ENCODE results near the gene SMAD6.

Gene SMAD6

DNA sequence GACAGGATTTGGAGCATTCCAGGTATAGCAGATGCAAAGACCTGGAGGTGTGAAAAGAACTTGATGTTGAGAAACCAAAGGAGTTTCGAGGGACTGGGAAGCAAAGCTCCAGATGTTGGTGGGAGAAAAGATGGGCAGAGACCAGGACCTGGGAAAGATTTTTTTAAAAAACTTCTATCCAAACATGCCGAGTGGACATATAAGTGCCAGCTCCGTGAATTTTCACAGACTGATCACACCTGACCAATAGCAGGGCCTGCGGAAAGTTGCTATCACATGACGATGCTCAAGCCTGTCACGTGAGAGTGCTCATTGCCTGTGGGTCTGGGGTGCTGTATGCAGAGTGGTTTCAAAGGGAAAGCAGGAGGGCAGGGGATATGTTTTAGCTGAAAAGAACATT lies 19.9 kb downstream of the SMAD6 start:
- DNase-seq = no peak

DNA sequence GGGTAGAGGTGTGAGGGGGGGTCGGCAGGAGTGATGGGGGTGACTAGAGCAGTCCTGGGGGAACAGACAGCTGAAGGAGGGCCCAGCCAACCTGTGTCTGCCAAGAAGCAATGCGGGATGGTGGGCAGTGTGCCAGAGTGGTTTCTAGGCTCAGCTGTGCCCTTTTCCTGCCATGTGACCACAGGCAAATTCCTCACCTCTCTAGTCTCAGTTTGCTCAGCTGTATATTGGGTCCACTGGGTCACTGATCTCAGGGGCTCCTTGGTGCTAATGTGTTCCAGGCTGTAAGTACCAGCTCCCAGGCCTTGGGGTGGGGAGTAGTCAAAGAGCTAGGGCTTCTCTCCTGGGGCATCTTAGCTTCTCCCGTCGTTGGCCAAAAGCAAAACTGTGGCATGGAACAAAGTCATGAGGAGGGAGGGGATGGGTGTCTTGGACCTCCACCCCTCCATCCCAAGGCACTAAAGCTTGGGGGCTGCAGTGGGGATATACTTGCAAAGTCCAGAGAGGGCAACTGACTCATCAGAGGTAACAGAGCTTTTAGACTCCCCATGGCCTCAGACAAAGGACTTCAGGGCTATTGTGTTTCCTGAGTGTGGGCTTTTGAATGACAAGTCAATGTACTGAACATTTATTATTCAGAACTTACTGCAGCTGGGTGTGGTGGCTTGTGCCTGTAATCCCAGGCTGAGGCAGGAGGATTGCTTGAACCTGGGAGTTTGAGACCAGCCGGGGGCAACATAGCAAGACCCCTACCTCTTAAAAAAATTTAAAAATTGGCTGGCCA lies 20.9 kb downstream of the SMAD6 start:
- DNase-seq = no peak

DNA sequence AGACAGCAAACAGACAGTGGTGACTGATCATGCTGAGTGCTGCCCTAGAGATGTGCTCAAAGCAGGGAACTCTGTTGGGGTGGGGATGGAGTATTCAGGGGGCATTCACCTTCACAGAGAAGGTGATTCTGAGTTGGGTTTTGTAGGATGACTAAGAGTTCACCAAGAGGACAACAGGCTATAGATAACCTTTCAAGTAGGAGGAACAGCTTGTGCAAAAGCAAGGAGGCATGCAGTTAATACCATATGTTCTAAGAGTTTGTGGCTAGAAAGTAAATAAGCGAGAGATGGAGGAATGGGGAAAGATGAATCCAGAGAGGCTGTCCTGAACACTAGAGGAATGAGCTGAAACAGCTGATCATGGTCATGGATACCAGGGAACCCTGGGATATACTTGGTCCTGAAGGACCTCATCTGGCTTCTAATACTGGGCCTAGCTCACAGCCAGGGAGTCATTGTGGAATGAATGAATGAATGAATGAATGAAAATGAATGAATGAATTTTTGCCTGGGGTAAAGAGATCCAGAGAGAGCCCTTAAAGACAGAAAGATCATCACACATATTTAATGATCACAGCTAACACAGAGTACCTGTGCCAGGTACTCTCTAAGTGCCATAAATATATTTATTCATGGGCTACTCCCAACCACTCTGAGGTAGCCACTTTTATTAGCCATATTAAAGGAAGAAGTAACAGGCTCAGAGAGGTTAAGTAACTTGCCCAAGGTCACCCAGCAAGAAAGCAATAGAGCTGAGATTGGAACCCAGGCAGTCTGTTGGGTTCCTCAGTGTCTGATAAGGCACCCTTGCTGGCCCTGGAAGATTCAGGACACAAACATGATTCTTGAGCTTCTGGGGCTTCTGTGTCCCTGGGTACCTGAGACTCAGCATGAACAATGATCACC lies 22.0 kb downstream of the SMAD6 start:
- DNase-seq = no peak

- DNase-seq = no peak
These were observed 22.9 kb downstream of the SMAD6 start for GRCh38 chr15:66724732-66725463.

DNA sequence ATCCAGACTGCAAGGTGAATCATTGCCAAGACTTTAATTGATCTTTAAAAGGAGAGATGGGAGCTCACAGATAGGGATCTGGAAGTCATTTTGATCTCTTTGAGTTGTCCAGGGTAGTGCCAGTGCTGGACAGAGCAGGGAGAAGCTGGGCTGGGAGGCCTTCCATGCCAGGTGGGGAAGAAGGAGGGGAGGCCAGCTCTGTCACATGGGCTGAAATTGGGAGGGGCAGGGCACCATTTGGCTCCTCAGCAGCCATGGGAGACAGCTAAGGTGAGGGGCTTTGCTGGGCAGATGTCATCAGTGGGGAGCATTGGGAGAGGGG lies 23.4 kb downstream of the SMAD6 start:
- DNase-seq = no peak

DNA sequence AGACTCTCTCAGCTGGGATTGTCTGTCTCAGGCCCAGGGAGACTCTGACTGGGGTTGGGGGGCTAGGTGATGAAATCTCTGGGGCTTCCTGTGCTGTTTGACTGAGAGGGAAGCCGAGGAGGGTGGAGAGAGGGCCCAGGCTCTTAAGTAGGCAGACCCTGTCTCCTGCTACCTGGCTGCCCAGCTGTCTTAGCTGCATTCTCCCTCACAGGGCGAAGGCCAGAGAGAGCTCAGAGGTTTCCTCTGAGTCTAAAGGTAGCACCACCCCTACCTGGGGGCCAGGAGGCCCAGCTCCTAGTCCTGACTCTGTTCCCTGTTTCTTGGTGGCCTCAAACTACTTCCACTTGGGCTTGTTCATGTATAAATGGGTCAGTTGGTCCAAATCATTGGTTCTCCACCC lies 24.4 kb downstream of the SMAD6 start:
- DNase-seq = no peak

- no peak for DNase-seq
These were observed 27.4 kb downstream of the SMAD6 start for GRCh38 chr15:66729331-66729951.

- DNase-seq = no peak
These were observed 28.4 kb downstream of the SMAD6 start for GRCh38 chr15:66730168-66731021.

DNA sequence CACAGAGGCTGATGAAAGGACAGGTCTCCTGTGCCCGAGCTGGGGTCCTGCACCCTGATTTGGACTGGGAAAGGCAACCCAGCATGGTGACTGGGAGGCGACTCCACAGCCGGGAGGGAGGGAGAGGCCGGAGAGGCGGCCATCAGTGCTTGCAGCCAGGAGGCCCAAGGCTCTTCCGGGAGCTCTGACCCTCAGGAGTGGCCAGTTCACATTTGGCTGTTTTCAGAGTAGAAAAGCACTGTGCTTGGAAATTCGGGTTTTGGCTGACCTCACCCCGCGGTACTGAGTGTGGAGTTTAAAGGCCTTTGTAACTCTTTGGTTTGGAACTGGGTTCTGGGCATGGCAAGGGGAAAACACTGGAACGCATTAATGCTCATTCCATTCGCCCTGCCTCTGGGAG lies 31.9 kb downstream of the SMAD6 start:
- DNase-seq = no peak

- DNase-seq = no peak
These were observed 33.2 kb downstream of the SMAD6 start for GRCh38 chr15:66734961-66735908.

GRCh38 chr15:66735909-66736305 lies 33.9 kb downstream of the SMAD6 start:
- no peak for DNase-seq

DNA sequence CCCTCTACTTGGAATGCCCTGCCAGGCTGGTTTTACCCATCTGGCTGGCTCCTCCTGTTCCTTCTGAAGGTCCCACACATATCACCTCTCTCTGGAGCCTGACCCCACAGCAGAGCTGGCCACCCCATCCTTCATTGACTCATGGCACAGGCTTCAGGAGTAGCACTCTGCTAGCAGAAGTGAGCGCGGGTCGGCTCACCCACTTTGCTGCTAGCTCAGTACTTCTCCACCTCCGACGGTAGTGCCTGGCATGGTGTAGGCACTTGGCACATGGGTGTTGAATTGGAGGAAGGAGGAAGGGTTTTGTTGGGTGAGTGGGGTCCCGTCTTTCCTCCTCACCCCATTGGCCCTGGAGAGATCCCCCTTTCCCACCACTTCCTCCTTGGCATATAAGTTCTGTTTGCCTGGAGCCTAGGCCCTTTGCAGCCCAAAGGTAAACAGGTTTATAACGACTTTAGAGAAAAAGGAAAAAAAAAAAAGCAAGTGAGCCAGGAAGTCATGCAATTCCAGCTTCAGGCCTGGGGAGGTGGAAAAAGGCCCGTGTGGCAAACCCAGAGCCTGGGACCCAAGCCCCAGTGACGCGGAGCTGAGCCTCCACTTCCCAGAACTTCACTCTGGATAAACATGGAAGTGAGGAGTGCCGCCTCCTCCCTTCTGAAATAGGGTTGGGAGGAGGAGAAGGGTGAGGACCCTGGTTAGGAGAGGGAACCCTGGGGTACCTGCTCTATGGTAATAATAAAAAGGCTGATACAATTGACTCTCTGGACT lies 35.4 kb downstream of the SMAD6 start:
- no peak for DNase-seq

DNA sequence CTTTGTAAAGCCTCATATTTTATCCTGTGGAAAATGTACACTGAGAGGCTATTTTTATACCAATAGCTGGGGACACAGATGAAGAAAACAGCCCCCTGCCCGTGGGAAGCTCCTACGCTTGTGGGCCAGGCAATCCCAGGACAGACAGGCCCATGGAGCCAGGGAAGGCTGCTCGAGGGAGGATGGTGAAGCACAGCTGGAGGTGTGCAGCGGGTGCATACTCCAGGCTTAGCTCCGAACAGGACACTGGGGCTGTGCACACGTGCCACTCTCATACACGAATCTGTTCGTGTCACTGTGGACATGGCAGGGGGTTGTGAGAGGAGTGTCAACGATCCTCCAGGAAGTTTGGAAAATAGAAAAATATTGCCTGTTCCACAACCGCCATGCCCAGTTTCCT lies 36.1 kb downstream of the SMAD6 start:
- DNase-seq = no peak

DNA sequence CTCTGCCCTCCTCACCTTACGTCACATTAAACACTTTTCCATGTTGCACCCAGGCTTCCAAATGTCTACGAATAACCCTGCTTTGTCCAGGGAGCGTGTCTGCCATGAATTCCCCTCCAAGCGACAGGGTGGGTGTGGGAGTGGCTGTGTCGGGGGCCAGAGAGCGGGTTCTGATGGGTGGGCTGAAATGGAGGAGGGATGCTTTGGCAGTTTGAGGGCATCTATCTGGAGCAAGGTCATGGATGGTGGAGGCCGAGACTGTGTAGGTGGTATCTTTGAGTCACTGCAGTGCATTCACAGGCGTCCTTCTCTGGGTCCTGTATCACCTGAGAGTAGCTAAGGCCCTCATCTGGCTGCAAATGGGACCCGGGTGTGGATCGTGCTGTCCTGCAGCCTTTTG lies 36.6 kb downstream of the SMAD6 start:
- DNase-seq = no peak

GRCh38 chr15:66739287-66739686 lies 37.3 kb downstream of the SMAD6 start:
- no peak for DNase-seq

DNA sequence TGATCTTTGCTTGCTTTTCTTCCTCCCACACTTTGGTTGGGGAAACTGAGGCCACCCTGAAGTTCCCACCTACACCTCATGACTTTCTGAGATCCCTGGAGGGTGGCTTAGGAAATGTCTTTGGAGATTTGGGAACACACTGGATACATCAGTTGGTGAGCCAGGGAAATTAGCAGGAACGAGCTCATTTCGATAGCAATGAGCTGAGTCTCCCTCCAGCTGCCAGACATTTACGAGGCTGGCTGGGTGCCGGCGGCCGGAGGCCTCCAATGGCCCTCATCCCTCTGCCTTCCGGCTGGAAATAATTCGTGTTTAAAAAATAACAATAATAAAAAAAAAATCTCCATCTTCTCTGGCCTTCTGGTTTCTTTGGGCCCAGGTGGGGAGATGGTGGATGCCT lies 38.8 kb downstream of the SMAD6 start:
- no peak for DNase-seq

- DNase-seq = no peak
These were observed 39.6 kb downstream of the SMAD6 start for GRCh38 chr15:66741646-66742045.

DNA sequence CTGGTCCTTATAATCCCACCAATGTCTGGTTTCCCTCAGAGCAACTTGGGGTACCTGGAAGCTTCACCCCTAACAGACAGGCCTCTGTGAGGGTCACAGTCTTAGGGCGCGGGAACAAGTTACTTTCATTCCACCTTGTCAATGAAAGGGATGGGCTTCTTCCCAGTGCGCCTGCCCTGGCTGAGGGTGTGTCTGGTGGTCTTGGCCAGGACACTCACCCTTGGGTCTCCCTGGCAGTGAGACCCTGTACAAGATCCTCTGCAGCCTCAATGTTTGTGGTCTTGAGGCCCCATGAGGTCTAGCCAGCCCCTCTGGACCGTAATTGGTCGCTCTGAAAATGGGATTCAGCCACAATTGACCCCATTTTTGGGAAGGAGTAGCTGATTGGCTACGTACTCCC lies 40.2 kb downstream of the SMAD6 start:
- no peak for DNase-seq

DNA sequence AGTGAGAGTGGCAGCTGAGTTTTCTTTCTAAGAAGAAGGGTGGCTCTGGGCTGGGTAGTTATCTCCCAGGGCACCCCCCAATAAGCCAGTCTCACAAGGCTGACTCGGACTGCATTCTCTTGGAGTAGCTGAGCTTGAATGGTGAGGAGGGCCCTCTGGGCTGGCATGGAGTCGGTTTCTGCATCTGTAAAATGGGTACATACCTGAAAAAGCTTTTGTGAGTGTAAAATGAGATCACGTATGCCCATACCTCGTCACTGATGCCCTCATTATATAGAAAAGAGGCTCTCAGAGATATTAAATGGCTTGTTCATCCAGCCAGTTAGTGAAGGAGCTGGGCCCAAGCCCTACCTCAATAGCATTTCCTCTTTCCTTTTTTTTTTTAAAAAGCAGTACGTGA lies 41.2 kb downstream of the SMAD6 start:
- no peak for DNase-seq
